OCI-LY1 (cell line): ENCODE results near the gene SLC43A3.

Experiments
- H2AFZ ChIP-seq: fragments of 200-600 bp; sonication (generic), shearing (Covaris generic); 2 replicates; pipeline ENCODE4 v1.6.0; 2014; ENCODE audit warnings: antibody characterized with exemption, mild to moderate bottlenecking, low read length
- H3F3A ChIP-seq: fragments of 200-600 bp; sonication (generic), shearing (Covaris generic); 2 replicates; pipeline ENCODE4 v1.6.0; 2014; ENCODE audit warnings: mild to moderate bottlenecking, antibody characterized with exemption, low read length, moderate library complexity; ENCODE audit not compliant: insufficient read depth
- H3K27ac ChIP-seq: fragments of 200-600 bp; sonication (generic); 2 replicates; pipeline ENCODE4 v1.5.1; 2014; ENCODE audit warnings: low read length, mixed run types, mild to moderate bottlenecking, low read depth; ENCODE audit not compliant: poor library complexity, severe bottlenecking
- H3K27me3 ChIP-seq: fragments of 200-600 bp; sonication (generic); 2 replicates; pipeline ENCODE4 v1.6.0; 2014; ENCODE audit warnings: antibody characterized with exemption, mild to moderate bottlenecking, low read length, moderate library complexity; ENCODE audit not compliant: insufficient read depth
- H3K36me3 ChIP-seq: fragments of 200-600 bp; sonication (generic); 2 replicates; pipeline ENCODE4 v1.6.1; 2014; ENCODE audit warnings: mild to moderate bottlenecking, antibody characterized with exemption, low read length, moderate library complexity, mixed read lengths; ENCODE audit not compliant: insufficient read depth
- H3K4me1 ChIP-seq: fragments of 200-600 bp; sonication (generic); 2 replicates; pipeline ENCODE4 v1.5.1; 2014; ENCODE audit warnings: mild to moderate bottlenecking, low read length, moderate library complexity; ENCODE audit not compliant: insufficient read depth, severe bottlenecking
- H3K4me2 ChIP-seq: fragments of 200-600 bp; sonication (generic), shearing (Covaris generic); 2 replicates; pipeline ENCODE4 v1.6.1; 2014; ENCODE audit warnings: low read length
- H3K4me3 ChIP-seq: fragments of 200-600 bp; sonication (generic); 2 replicates; pipeline ENCODE4 v1.5.1; 2014; ENCODE audit warnings: low read length, low read depth, mild to moderate bottlenecking, mixed read lengths; ENCODE audit not compliant: poor library complexity, severe bottlenecking
- H3K79me2 ChIP-seq: fragments of 200-600 bp; shearing (Covaris generic); 2 replicates; pipeline ENCODE4 v1.6.1; 2016; ENCODE audit warnings: mixed run types, low read length, mixed read lengths; ENCODE audit not compliant: insufficient read depth
- H3K9ac ChIP-seq: fragments of 200-600 bp; sonication (generic), shearing (Covaris generic); 2 replicates; pipeline ENCODE4 v1.6.1; 2014; ENCODE audit warnings: mild to moderate bottlenecking, low read length, mixed read lengths
- H3K9me2 ChIP-seq: fragments of 200-600 bp; sonication (generic), shearing (Covaris generic); 2 replicates; pipeline ENCODE4 v1.6.1; 2014; ENCODE audit warnings: low read depth, mild to moderate bottlenecking, low read length, mixed read lengths
- H3K9me3 ChIP-seq: fragments of 200-600 bp; shearing (Covaris generic); 2 replicates; pipeline ENCODE4 v1.6.1; 2014; ENCODE audit warnings: low read length, mixed read lengths
- H4K20me1 ChIP-seq: fragments of 200-600 bp; sonication (generic), shearing (Covaris generic); 2 replicates; pipeline ENCODE4 v1.6.0; 2016; ENCODE audit warnings: mild to moderate bottlenecking, low read length; ENCODE audit not compliant: insufficient read depth
- CTCF ChIP-seq: fragments of 200-600 bp; sonication (generic), shearing (Covaris generic); IDR thresholded peaks from 2 replicates; pipeline ENCODE4 v1.5.1; 2017; ENCODE audit warnings: mild to moderate bottlenecking, antibody characterized with exemption, low read length, moderate library complexity, mixed read lengths
- EZH2 ChIP-seq: fragments of 200-600 bp; sonication (generic), shearing (Covaris generic); IDR thresholded peaks from 2 replicates; pipeline ENCODE4 v1.8.0; 2017; ENCODE audit warnings: borderline replicate concordance, mixed run types, mild to moderate bottlenecking, antibody characterized with exemption, low read length, moderate library complexity, mixed read lengths

The SLC43A3 gene

GRCh38 chr11:57421805-57422204 lies 5.1 kb downstream of the SLC43A3 start:
- H3K79me2 ChIP-seq = peaks cover 13% of the 10 kb centered on the region
- no peaks in the 10 kb centered on the region for H4K20me1 ChIP-seq
- no peak overlapping the region for H3K4me2 ChIP-seq
- H3K36me3 ChIP-seq = peaks cover 94% of the 10 kb centered on the region
- no peaks in the 10 kb centered on the region for H3K9me3 ChIP-seq
- no peaks in the 10 kb centered on the region for H3K9me2 ChIP-seq
- no peak for TF ChIP-seq EZH2
- H3F3A ChIP-seq = no peaks in the 10 kb centered on the region
- H2AFZ ChIP-seq = no peak overlapping the region
- H3K27ac ChIP-seq = no peak overlapping the region
- peaks cover 31% of the 10 kb centered on the region for H3K4me1 ChIP-seq
- H3K27me3 ChIP-seq = no peaks in the 10 kb centered on the region
- H3K9ac ChIP-seq = no peak overlapping the region
- H3K4me3 ChIP-seq = no peak overlapping the region

DNA sequence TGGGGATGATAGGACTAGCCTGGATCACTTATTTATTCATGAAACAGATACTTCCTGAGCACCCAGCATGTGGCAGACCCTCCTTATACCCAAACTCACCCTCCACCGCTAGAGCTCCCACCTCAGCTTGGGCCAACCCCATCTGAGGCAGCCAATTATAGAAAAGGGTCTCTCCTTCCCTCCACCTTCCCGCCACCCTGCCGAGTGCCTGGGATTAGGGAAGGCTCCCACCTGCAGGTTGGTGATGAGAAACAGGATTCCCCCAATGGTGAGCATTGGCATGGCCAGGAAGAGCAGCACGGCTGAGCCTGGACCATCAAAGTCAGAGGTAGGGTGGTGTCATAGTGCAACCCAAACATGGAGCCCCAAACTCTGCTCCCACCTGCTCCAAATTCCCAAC lies 5.9 kb downstream of the SLC43A3 start:
- no peak overlapping the region for H3K9ac ChIP-seq
- H3K9me2 ChIP-seq = no peaks in the 10 kb centered on the region
- no peak overlapping the region for H2AFZ ChIP-seq
- no peaks in the 10 kb centered on the region for H3K27me3 ChIP-seq
- H3K36me3 ChIP-seq = peaks cover 100% of the 10 kb centered on the region
- TF ChIP-seq EZH2 = no peak
- no peak for TF ChIP-seq CTCF
- no peaks in the 10 kb centered on the region for H3F3A ChIP-seq
- peaks cover 25% of the 10 kb centered on the region for H3K4me1 ChIP-seq
- peaks cover 8% of the 10 kb centered on the region for H3K79me2 ChIP-seq
- no peaks in the 10 kb centered on the region for H4K20me1 ChIP-seq
- no peak overlapping the region for H3K4me3 ChIP-seq
- no peaks in the 10 kb centered on the region for H3K9me3 ChIP-seq
- no peak overlapping the region for H3K4me2 ChIP-seq
- H3K27ac ChIP-seq = no peak overlapping the region

DNA sequence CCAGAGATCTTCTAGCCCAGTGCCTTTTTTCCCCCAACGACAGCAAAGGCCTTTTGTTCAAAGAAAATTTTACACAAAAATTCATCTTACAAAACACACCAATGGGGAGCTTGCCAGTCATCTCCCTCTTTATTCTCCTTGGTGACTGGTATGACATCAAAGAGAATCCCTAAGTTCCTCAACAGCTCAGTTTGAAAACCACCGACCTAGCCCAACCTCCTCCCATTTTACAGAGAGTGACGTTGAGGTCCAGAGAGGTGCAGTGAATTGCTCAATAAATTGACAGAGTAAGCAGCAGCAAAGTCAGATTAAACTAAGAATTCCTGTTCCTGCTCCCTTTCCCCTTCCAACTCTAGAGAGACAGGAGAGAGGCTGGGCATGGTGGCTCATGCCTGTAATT lies 7.8 kb downstream of the SLC43A3 start:
- H3K9me3 ChIP-seq = no peaks in the 10 kb centered on the region
- H3K9ac ChIP-seq = no peak overlapping the region
- H3K9me2 ChIP-seq = no peaks in the 10 kb centered on the region
- H3K4me2 ChIP-seq = no peak overlapping the region
- H3K27me3 ChIP-seq = no peaks in the 10 kb centered on the region
- no peak overlapping the region for H3K4me3 ChIP-seq
- H3K36me3 ChIP-seq = peaks cover 99% of the 10 kb centered on the region
- H3F3A ChIP-seq = no peaks in the 10 kb centered on the region
- no peak overlapping the region for H2AFZ ChIP-seq
- H3K4me1 ChIP-seq = peaks cover 6% of the 10 kb centered on the region
- H3K27ac ChIP-seq = no peak overlapping the region
- no peaks in the 10 kb centered on the region for H3K79me2 ChIP-seq
- TF ChIP-seq CTCF (no peak), EZH2 (no peak)
- no peaks in the 10 kb centered on the region for H4K20me1 ChIP-seq

GRCh38 chr11:57418131-57418530 lies 8.8 kb downstream of the SLC43A3 start:
- no peaks in the 10 kb centered on the region for H3K27me3 ChIP-seq
- H3K4me2 ChIP-seq = no peak overlapping the region
- H2AFZ ChIP-seq = no peak overlapping the region
- H3K9ac ChIP-seq = no peak overlapping the region
- H3K9me2 ChIP-seq = no peaks in the 10 kb centered on the region
- no peaks in the 10 kb centered on the region for H4K20me1 ChIP-seq
- no peak overlapping the region for H3K4me3 ChIP-seq
- H3F3A ChIP-seq = no peaks in the 10 kb centered on the region
- no peaks in the 10 kb centered on the region for H3K9me3 ChIP-seq
- H3K36me3 ChIP-seq = peaks cover 99% of the 10 kb centered on the region
- H3K27ac ChIP-seq = no peak overlapping the region
- no peaks in the 10 kb centered on the region for H3K79me2 ChIP-seq
- H3K4me1 ChIP-seq = no peaks in the 10 kb centered on the region
- TF ChIP-seq CTCF = no peak
- TF ChIP-seq EZH2 = no peak
